HAP-1 (cell line): ENCODE measurements around the gene ESYT2.
"Not testable (repeated sequence)": the region's sequence is repeated elsewhere in the genome, so short reads cannot be mapped to it uniquely, and the experiment has no call there.

Source experiments
- DNase-seq, 2 experiments: peaks; one replicate each; pipeline ENCODE4 v3.0.0-alpha.2; 2016 to 2020; ENCODE audit warnings: low spot score in 2 of 2
- H3K27me3 ChIP-seq: fragments of 250-450 bp; sonication (Bioruptor Pico); 2 replicates; pipeline ENCODE4 v1.5.1; 2020; ENCODE audit warnings: low read depth, mild to moderate bottlenecking, moderate library complexity
- H3K36me3 ChIP-seq: fragments of 250-450 bp; sonication (Bioruptor Pico); replicated peaks from 2 replicates; pipeline ENCODE4 v1.5.1; 2020; ENCODE audit warnings: mild to moderate bottlenecking
- H3K4me1 ChIP-seq: fragments of 250-450 bp; sonication (Bioruptor Pico); 2 replicates; pipeline ENCODE4 v1.5.1; 2020; ENCODE audit warnings: mild to moderate bottlenecking
- H3K4me3 ChIP-seq: fragments of 250-450 bp; sonication (Bioruptor Pico); 2 replicates; pipeline ENCODE4 v1.5.1; 2020; ENCODE audit warnings: mild to moderate bottlenecking, moderate library complexity
- H3K9me3 ChIP-seq: fragments of 250-450 bp; sonication (Bioruptor Pico); 2 replicates; pipeline ENCODE4 v1.5.1; 2020; ENCODE audit warnings: mild to moderate bottlenecking, moderate library complexity
- in situ Hi-C: fragments of 300-500 bp; cut with MboI; formaldehyde crosslinking; loops from 3 replicates; pipeline ENCODE4 v1.14.3; 2020; ENCODE audit warnings: low sequenced_read_pairs, inconsistent platforms, mixed read lengths

ESYT2 gene

DNA sequence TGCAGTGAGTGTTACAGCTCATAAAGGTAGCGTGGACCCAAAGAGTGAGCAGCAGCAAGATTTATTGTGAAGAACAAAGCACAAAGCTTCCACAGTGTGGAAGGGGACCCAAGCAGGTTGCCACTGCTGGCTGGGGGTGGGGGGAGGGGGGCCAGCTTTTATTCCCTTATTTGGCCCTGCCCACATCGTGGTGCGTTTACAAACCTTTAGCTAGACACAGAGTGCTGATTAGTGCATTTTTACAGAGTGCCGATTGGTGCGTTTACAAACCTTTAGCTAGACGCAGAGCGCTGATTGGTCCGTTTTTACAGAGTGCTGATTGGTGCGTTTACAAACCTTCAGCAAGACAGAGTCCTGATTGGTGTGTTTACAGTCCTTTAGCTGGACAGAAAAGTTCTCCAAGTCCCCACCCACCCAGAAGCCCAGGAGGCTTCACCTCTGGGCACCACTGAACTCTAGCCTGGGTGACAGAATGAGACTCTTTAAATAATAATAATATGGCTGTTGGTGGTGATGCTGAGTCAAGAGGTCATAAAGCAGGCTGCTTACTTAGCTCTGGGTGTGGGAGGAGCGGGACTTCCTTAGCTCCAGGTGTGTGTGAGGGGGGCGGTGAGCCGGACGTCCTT is 33.8 kb upstream of the ESYT2 start:
- H3K9me3 ChIP-seq, H3K36me3 ChIP-seq, in situ Hi-C loops, H3K27me3 ChIP-seq: not testable (repeated sequence)
- peak; percentile 51 to 56 for DNase-seq
- H3K4me3 ChIP-seq: peak overlapping the region; percentile 23
- peaks cover 15% of the 10 kb centered on the region for H3K4me1 ChIP-seq

DNA sequence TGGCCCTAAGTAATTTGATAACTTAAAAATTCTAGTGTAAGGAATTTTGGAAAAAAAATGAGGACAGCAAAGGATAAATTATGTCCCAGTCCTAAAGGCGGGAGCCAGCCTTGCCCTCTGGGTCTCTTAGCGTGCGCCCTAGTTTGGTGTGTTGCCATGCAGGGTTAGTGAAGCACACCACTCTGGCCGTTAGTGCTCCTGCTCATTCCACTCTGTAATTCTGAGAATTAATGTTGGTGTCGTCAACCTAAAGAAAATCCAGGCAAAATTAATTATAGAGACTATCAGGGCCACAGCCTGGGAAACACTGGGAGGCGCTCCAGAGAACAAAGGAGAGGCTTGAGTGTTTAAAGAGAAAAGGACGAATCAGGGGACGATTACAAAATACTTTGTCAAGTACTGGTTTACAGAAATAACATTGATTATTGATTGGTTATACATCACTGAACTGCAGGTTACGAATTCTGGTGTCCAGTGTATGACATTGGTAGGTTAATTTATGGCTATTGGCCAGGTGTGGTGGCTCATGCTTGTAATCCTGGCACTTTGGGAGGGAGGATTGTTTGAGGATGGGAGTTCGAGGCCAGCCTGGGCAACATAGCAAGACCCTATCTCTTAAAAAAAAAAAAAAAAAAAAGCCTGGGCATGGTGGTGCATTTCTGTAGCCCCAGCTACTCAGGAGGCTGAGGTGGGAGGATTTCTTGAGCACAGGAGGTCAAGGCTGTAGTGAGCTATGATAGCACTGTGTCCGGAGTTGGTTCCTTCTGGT is 32.8 kb upstream of the ESYT2 start:
- DNase-seq: no peak
- Histone ChIP-seq H3K9me3 (no peaks in the 10 kb centered on the region), H3K27me3 (no peaks in the 10 kb centered on the region), H3K4me1 (peaks cover 18% of the 10 kb centered on the region), H3K36me3 (no peaks in the 10 kb centered on the region), H3K4me3 (no peak overlapping the region)
- in situ Hi-C loops: no loop called here

DNA sequence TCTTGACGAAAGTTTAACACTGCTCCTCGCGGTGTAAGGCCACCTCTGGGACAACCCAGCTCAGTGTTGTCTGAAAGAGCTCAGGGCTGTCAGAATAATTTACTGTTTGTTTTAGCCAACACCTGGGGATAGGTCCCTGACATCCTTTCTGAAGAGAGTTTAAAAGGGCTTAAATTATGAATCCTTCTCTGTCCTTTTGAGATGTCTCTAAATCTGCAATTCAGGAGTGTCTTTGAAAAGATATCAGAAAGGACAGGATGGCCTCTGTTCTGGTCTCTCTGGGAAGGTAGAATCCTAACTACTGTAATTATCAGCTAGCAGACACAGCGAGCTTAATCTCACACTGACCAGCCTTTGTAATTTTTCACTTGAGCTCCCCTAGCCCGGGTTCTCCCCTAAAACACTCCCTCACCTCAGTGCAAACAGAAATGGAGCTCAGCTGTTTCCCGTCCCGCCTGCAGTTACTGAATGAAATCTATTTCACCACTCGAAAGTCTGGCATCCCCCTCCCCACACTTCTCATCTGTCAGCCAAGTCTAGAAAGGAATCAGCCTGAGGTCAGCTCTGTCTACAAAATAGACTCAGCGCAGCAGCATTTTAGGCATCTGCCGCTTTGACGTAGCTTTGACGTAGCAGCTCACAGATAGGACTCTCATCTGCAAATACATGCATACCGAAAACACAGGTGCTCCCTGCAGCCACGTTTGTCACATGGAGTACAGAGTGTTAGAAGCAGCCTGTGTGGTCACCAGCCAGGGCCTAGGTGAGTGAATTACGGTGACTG is 31.9 kb upstream of the ESYT2 start:
- H3K4me3 ChIP-seq: no peak overlapping the region
- DNase-seq: no peak

DNA sequence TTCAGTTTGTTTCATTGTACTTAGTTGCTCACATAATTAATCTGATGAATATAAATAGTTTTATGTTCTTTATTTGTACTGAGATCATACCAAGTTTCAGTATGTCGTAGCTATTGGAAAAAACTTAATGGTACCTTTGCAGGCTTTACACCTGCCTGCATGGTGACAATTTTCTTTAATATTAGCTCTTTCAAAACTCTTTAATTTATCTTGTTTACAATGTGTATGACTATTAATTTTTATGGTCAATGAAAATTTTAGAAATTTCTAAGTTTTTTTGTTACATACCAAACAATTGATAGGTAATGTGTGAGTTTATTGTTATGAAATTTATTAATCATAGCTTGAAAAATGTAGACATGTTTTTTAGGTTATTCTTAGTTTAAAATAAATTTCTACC is 31.1 kb upstream of the ESYT2 start:
- Histone ChIP-seq H3K9me3 (no peaks in the 10 kb centered on the region), H3K27me3 (no peaks in the 10 kb centered on the region), H3K36me3 (no peaks in the 10 kb centered on the region), H3K4me1 (peaks cover 19% of the 10 kb centered on the region), H3K4me3 (no peak overlapping the region)
- in situ Hi-C loops: no loop called here
- DNase-seq: no peak

More for the DNA sequence above, 31.9 kb upstream of the ESYT2 start:
- no peaks in the 10 kb centered on the region for H3K27me3 ChIP-seq
- no peaks in the 10 kb centered on the region for H3K36me3 ChIP-seq
- H3K9me3 ChIP-seq: no peaks in the 10 kb centered on the region
- in situ Hi-C loops: no loop called here
- peaks cover 19% of the 10 kb centered on the region for H3K4me1 ChIP-seq

DNA sequence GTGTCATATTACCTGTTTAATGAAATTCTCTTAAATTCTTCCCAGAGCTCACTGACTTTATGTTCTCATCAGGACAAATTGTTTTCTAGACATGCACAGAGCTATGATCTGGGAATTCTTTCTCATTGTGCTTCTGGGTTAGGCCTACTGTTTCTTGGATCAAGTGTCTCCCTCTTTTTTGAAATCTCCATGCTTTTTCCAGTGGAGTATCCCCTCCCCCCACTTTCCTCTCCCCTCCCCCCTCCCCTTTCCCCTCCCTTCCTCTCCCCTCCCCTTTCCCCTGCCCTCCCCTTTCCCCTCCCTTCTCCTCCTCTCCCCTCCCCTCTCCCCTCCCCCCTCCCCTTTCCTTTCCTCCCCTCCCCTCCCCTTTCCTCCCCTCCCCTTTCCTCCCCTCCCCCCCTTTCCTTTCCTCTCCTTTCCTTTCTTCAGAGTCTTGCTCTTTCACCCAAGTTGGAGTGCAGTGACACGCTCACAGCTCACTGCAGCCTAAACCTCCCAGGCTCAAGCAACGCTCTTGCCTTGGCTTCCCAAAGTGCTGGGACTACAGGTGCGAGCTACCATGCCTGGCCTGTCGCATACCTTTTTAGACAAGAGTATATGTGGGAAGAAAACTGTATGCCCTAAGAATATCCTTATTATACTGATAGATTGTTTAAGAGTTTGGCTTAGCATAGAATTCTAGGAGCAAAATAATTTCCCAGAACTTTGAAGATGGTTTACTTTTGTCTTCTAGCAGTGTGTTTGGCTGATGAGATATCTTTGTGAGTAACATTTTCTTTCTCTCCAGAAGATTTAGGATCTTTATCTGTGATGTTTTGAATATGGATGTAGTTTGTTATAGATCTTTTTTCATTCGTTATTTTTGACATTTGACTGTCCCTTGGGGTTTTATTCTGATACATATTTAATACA is 29.5 kb upstream of the ESYT2 start:
- Histone ChIP-seq H3K36me3 (no peaks in the 10 kb centered on the region), H3K27me3 (no peaks in the 10 kb centered on the region), H3K9me3 (no peaks in the 10 kb centered on the region), H3K4me3 (no peak overlapping the region), H3K4me1 (peaks cover 15% of the 10 kb centered on the region)
- no peak for DNase-seq
- in situ Hi-C loops: no loop called here

DNA sequence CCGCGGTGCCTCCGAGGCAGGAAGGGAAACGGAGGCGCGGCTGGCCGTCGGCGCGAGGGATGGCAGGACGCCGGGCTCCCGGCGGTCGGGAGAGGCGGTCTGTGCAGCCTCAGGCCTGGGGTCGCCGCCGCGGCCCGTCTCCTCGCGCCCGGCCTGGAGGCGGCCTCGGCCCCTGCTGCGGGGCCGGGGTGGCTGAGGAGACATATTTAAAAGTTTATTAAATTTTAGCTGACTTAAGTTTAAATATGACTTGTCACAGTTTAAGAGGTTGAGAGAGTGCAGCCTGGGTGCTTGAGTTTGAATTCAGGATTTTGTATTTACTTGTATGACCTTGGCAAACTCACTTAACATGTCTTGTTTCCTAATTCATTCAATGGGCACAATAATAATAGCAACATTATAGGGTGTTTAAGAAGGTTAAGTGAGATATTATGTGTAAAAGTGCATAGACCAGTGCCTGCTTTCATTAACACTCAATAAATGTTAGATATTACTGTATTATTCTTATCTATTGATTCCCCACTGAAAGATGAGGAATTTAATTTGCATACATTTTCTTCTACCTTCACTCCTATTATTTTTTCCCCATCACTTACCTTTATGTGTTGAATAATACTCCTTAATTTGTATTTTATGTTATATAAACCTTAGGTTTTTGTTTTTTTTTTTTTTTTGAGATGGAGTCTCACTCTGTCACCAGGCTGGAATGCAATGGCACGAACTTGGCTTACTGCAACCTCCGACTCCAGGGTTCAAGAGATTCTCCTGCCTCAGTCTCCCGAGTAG is 27.8 kb upstream of the ESYT2 start:
- Histone ChIP-seq H3K4me1 (peaks cover 12% of the 10 kb centered on the region), H3K36me3 (no peaks in the 10 kb centered on the region), H3K9me3 (no peaks in the 10 kb centered on the region), H3K27me3 (no peaks in the 10 kb centered on the region), H3K4me3 (peak overlapping the region; percentile 57)
- in situ Hi-C loops: no loop called here
- DNase-seq: no peak

DNA sequence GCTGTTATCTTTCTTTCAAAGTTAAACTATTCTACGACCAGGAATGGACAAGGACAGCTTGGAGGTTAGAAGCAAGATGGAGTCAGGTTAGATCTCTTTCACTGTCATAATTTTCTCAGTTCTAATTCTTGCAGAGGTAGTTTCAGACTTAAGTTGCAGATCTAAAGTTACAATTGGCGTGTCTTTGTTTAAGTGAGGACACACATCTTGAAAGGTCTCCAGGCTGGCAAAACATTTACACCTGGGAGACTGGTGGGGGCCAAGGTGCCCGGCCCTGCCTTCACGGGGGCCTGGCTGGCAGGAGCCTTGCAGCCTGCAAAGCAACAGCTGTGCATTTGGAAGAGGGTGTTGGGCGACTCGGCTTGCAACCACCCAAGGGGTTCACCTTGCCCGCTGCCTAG is 25.4 kb upstream of the ESYT2 start:
- Histone ChIP-seq H3K36me3 (no peaks in the 10 kb centered on the region), H3K4me3 (no peak overlapping the region), H3K9me3 (no peaks in the 10 kb centered on the region), H3K4me1 (peaks cover 12% of the 10 kb centered on the region), H3K27me3 (no peaks in the 10 kb centered on the region)
- no peak for DNase-seq
- in situ Hi-C loops: no loop called here

DNA sequence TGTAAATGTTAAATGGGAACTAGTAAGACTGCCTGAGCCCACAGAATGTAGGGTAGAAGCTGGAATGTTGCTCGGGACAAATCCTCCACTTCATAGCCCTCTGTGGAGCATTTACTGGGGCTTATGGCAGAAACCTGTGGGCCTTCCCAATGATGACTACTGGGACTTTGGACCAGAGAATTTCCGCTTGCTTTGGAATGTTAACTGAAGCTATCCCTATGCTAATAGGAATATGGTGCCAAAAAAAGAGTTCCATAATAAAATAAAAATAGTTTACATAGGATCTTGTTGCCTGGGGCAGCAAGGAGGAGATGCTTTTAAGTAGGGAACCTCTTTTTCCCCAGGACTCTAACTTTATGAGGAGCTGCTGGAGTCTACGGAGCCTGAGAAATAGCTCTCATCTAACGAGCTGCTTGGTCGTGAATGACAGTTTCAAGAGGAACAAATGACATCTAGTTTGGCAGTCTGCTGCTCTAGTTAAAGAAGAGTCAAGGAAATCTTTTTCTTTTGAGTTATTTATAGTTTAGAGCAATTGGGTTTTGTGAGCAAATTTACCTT is 21.3 kb upstream of the ESYT2 start:
- in situ Hi-C loops: no loop called here
- DNase-seq: no peak
- Histone ChIP-seq H3K36me3 (no peaks in the 10 kb centered on the region), H3K4me3 (no peak overlapping the region), H3K9me3 (peaks cover 11% of the 10 kb centered on the region), H3K27me3 (no peaks in the 10 kb centered on the region), H3K4me1 (no peaks in the 10 kb centered on the region)

DNA sequence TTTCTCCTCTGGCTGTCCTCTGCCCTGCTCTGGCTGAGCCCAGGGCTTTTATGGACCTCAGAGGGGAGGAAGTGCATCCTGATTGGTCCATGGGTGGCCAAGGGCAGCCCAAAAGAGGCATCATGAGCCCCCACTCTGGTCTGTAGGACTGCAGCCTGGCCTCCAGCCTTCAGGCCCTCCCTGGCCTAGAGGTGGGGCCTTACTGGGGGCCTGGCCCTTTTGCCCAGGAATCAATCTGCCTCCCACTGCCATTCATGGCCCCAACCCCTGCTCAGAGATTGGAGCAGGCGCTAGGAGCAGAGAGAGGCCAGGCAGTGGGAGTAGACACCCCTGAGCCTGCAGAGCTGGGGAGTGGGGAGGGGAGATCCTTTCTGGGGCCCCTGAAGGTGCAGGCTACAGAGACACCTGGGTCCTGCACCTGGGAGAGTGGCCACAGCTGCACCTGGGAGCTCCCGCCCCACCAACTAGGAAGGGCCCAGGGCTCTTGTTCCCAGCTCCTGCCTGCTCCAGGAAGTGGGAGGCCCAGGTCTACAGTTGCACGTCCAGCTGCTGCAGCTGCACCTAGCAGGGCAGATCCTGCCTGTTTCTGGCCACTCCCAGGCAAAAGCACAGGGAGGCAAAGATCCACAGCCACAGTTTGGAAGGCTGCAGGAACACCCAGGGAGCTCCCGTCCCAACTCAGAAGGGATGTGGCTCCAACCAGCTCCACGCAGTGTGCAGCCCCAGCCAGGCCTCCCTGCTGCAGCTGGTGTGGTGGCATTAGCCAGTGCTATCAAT is 20.6 kb upstream of the ESYT2 start:
- DNase-seq: no peak
- in situ Hi-C loops: no loop called here
- Histone ChIP-seq H3K27me3 (no peaks in the 10 kb centered on the region), H3K4me3 (no peak overlapping the region), H3K9me3 (peaks cover 16% of the 10 kb centered on the region), H3K36me3 (no peaks in the 10 kb centered on the region), H3K4me1 (no peaks in the 10 kb centered on the region)

DNA sequence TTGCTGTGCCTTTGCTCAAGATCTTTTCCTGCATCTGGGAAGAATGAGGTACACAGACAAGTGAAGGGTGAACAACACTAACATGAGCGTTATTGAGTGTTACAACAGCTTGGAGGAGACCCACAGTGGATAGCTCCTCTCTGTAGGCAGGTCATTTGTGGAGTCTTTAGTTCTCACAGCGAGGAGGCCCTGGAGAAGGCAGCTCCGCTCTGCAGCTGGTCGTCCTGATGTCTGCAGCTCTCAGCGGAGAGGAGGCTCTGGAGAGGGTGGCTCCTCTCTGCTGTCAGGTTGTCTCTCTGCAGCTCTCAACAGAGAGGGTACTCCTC is 20.1 kb upstream of the ESYT2 start:
- H3K9me3 ChIP-seq: peaks cover 16% of the 10 kb centered on the region
- no peaks in the 10 kb centered on the region for H3K27me3 ChIP-seq
- in situ Hi-C loops: no loop called here
- no peak for DNase-seq
- no peak overlapping the region for H3K4me3 ChIP-seq
- H3K4me1 ChIP-seq: no peaks in the 10 kb centered on the region
- H3K36me3 ChIP-seq: no peaks in the 10 kb centered on the region

DNA sequence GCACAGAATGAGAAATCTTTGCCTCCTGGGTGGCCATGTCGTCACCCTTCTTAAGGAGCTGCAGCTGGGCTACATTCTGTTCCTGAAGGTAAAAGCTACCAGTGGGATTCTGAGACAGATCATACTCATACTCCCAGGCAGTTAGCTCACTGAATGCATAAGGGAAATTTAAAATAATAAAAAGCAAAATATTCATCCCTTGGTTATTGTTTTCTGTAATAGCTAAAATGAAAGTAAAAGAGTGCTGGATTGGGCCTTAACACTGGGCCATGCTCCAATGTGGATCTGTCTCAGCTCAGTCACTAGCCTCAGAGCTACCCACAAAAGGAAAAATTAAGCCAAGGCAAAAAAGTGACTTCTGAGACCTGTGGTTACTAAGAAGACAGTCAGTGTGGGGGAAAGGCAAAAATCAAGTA is 18.1 kb upstream of the ESYT2 start:
- Histone ChIP-seq H3K27me3 (no peaks in the 10 kb centered on the region), H3K36me3 (no peaks in the 10 kb centered on the region), H3K4me3 (no peak overlapping the region), H3K4me1 (peaks cover 3% of the 10 kb centered on the region), H3K9me3 (peaks cover 16% of the 10 kb centered on the region)
- no peak for DNase-seq
- in situ Hi-C loops: no loop called here

DNA sequence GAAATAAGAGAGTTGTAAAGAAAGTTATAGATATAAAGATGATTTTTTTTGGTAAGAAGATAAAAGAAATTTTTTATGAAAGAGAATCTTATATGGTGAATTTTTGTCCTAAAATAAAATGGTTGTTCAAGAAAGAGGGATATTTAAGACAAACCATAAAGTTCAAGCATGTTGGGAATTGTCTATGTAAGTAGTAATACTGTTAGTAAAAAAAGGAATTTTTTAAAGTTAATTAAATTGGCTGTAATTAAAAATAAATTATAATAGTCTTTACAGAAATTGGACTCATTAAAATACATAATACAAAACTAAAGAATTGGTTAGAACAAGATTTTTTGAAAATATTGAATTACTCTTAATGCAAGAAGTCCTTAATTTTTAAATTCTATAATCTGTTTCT is 17.0 kb upstream of the ESYT2 start:
- Histone ChIP-seq H3K27me3 (no peaks in the 10 kb centered on the region), H3K9me3 (peaks cover 16% of the 10 kb centered on the region), H3K4me3 (no peak overlapping the region), H3K4me1 (peaks cover 3% of the 10 kb centered on the region), H3K36me3 (no peaks in the 10 kb centered on the region)
- DNase-seq: no peak
- in situ Hi-C loops: no loop called here
